GM12878 (cell line): ENCODE measurements around the gene TNFAIP8L2.

Source experiments
- CBFB ChIP-seq: IDR thresholded peaks from 2 replicates; pipeline ENCODE4 v1.6.1; 2016; ENCODE audit warnings: antibody characterized with exemption, low read depth
- CTCF ChIP-seq, 3 experiments: IDR thresholded peaks in 2 of 3; conservative IDR thresholded peaks in 1 of 3; 2 replicates each; pipeline ENCODE4 v1.5.1; 2011; ENCODE audit warnings: low read depth in 3 of 3, low read length in 3 of 3, mild to moderate bottlenecking in 3 of 3, control low read depth in 2 of 3, moderate library complexity in 2 of 3, inconsistent platforms in 1 of 3, mixed read lengths in 1 of 3; ENCODE audit not compliant: control insufficient read depth in 2 of 3, insufficient read depth in 1 of 3; ENCODE audit errors: extremely low read depth in 1 of 3
- EZH2 ChIP-seq: IDR thresholded peaks from 2 replicates; pipeline ENCODE4 v1.6.1; 2012; ENCODE audit warnings: low read depth, mild to moderate bottlenecking, control low read depth, inconsistent platforms, low read length, borderline replicate concordance; ENCODE audit not compliant: control insufficient read depth
- HDGF ChIP-seq: fragments of 450-650 bp; IDR thresholded peaks from 2 replicates; pipeline ENCODE4 v1.6.1; 2016; ENCODE audit warnings: antibody characterized with exemption
- STAT3 ChIP-seq: IDR thresholded peaks from 2 replicates; pipeline ENCODE4 v1.6.1; 2011; ENCODE audit warnings: low read depth, low read length, improper control_type of control experiment
- USF1 ChIP-seq: IDR thresholded peaks from 2 replicates; pipeline ENCODE4 v1.6.1; 2011; ENCODE audit warnings: borderline replicate concordance, low read depth, mild to moderate bottlenecking, moderate library complexity, mixed read lengths, low read length; ENCODE audit not compliant: insufficient read depth; ENCODE audit errors: extremely low read length
- ZNF207 ChIP-seq: fragments of 450-650 bp; IDR thresholded peaks from 2 replicates; pipeline ENCODE4 v1.6.1; 2014; ENCODE audit warnings: antibody characterized with exemption, mild to moderate bottlenecking, borderline replicate concordance
- ZSCAN29 ChIP-seq: fragments of 450-650 bp; IDR thresholded peaks from 2 replicates; pipeline ENCODE4 v1.6.1; 2017; ENCODE audit warnings: mild to moderate bottlenecking, moderate library complexity

- no peak for TF ChIP-seq ZNF207
- no peak for TF ChIP-seq USF1
- no peak for TF ChIP-seq HDGF
- no peak for TF ChIP-seq CTCF (IDR thresholded peaks at IDR 0.05 in 2 of 3, conservative IDR thresholded peaks at IDR 0.05 in 1 of 3; ENCODE audit: control insufficient read depth in 2 of 3, extremely low read depth in 1 of 3, insufficient read depth in 1 of 3, low read depth in 3 of 3, low read length in 3 of 3)
- no peak for TF ChIP-seq EZH2
- TF ChIP-seq ZSCAN29: no peak
- no peak for TF ChIP-seq CBFB
- TF ChIP-seq STAT3: no peak
These were observed 2.9 kb downstream of the TNFAIP8L2 start for GRCh38 chr1:151159373-151159772.
